GM18502 (cell line): ENCODE results near the gene SCD.

Experiments
- ATAC-seq: cut with Tn5 transposase; IDR thresholded peaks from one replicate; pipeline ENCODE4 v1.9.1; 2021; ENCODE audit warnings: mild to moderate bottlenecking; ENCODE audit not compliant: unreplicated experiment, poor library complexity

The SCD gene

DNA sequence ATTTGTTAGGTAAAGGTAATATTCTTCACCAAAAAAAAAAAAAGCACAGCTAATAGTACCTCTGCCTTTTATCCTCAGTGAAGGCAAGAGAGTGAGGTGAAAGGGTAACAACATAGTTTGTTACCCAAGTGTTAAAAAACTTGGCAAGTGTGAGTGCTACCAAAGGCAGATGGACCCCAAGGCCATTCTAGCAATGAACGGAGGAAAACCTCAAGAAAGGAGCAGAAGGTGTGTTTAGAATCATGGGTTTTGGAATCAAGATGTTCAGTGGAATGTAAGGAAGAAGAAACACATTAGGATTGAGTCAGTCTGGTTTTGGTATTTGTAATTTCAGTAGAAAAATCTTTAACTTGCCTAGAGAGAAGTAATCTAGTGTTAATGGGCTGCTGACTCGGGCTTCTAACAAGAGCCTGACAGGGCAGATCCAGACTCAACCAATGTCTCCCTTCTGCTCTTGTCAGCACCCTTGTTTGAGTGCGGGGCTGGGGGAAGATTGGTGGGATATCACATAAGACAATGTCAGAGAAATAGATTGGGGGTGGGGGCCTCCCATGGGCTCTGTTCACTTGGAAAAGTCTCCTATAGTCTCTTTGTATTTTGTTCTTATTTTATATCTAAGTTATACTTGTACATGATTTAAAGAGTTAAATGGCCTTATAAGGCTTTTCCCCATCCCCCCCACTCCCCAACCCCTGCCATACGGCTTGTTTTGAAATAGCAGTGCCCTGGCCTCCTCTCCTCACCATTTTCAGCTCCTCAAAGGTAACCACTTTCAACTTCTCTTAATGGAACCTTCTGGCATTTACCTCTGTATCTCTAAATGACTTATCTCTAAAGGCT lies 44.4 kb downstream of the SCD start:
- ATAC-seq: no peak

GRCh38 chr10:100392686-100393003 lies 45.6 kb downstream of the SCD start:
- ATAC-seq: no peak

GRCh38 chr10:100395626-100396025 lies 48.6 kb downstream of the SCD start:
- no peak for ATAC-seq

DNA sequence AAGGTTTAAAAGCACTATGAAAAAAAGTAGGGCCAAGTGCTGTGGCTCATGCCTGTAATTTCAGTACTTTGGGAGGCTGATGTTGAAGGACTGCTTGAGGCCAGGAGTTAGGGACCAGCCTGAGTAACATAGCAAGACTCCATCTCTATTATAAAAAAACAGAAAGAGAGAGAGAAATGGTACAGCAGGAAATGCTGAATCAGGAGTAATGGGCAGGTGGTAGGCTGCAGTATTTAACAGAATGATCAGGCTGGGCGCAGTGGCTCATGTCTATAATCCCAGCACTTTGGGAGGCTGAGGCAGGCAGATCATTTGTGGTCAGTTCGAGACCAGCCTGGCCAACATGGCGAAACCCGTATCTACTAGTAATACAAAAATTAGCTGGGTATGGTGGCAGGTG lies 49.6 kb downstream of the SCD start:
- no peak for ATAC-seq

DNA sequence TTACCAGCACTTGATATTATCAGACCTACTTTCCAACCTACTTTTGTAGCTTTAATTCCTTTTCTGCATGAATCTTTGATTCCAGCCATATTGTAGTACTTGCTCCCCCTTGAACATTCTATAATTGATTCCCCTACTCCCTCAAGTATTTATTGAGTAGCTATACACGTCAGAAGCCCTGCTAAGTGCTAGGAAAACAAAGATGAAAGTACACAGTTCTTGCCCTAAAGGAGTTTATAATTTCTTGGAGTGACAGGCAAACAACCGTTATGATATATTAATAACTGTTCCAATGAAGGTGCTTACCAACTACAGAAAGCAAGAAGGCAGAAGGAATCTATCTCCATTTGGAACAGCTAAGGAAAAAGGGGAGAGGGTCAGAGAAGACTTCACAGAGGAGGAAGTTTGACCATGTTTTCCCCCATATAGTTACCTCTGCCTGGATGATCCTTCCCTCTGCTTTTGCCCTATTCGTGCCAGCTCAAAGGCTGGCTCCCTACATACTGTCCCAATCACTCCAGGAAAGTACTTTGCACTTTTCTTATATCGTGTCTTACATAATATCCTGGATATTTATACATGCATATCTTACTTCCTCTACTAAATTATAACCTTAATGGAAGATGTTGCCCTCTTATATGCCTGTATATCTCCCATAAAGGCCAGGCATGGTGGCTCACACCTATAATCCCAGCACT lies 54.7 kb downstream of the SCD start:
- no peak for ATAC-seq

DNA sequence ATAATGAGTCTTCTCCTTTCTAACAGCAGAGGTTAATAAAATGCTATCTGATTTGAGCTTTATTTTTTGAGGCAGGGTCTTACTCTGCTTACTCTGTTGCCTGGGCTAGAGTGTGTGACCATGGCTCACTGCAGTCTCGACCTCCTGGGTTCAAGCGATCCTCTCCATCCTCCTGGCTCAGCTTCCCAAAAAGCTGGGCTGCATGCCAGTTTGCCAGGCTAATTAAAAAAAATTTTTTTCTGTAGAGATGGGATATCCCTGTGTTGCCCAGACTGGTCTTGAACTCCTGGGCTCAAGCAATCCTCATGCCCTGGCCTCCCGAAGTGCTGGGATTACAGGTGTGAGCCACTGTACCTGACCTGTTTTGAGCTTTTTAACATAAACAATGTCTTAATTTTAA lies 56.7 kb downstream of the SCD start:
- ATAC-seq: no peak

GRCh38 chr10:100413173-100413572 lies 66.1 kb downstream of the SCD start:
- no peak for ATAC-seq
